SH-SY5Y (cell line): Measurements from ENCODE around the gene CD9.
A peak's percentile ranks its signal among the peaks of the same experiment; 100 is the strongest.

Experiments
- GATA2 ChIP-seq: IDR thresholded peaks from 2 replicates; pipeline ENCODE4 v1.6.1; 2011; ENCODE audit warnings: mild to moderate bottlenecking, low read depth, low read length
- GATA3 ChIP-seq: IDR thresholded peaks from 2 replicates; pipeline ENCODE4 v1.6.1; 2011; ENCODE audit warnings: low read depth, mild to moderate bottlenecking, low read length, moderate library complexity

CD9 gene, protein sequence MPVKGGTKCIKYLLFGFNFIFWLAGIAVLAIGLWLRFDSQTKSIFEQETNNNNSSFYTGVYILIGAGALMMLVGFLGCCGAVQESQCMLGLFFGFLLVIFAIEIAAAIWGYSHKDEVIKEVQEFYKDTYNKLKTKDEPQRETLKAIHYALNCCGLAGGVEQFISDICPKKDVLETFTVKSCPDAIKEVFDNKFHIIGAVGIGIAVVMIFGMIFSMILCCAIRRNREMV

DNA sequence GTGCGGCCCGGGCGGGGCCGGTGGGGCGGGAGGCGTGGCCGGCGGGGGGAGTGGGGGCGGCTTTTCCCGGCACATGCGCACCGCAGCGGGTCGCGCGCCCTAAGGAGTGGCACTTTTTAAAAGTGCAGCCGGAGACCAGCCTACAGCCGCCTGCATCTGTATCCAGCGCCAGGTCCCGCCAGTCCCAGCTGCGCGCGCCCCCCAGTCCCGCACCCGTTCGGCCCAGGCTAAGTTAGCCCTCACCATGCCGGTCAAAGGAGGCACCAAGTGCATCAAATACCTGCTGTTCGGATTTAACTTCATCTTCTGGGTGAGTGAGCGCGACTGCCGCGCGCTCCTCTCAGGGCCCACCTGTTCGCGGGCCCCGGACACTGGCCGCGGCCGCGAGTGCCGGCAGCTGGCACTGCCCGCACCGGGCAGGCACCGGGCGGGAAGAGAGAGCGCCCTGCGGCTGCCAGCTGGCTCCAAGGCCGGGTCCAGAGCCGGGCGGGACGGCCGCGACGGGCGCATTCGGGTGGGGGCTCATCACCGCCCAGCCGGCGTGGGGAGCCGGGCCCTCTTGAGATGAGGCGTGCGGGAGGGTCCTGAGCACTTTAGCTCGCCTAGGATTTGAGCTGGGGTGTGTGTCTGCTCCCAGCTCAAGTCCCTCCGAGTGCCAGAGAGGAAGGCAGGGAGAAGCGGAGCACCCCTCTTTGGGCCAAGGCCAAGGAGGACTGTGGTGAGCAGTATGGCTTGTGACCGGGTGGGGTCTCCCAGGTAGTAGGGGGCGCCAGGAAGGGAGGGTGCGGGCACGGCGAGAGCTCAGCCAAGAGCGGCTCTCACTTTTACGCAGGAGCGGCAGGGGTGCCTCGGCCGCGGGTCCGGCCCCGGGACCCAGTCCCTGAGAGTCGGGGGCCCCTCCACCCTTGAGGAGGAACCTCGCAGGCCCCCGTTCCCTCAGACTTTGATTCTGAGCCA is at the start of gene CD9:
Gene CD9, plus strand, starts transcription at position 145 of the 957 bp plus-strand sequence. Its CDS starts 100 bp downstream, at position 245.
- TF ChIP-seq GATA3 (no peak), GATA2 (no peak)

DNA sequence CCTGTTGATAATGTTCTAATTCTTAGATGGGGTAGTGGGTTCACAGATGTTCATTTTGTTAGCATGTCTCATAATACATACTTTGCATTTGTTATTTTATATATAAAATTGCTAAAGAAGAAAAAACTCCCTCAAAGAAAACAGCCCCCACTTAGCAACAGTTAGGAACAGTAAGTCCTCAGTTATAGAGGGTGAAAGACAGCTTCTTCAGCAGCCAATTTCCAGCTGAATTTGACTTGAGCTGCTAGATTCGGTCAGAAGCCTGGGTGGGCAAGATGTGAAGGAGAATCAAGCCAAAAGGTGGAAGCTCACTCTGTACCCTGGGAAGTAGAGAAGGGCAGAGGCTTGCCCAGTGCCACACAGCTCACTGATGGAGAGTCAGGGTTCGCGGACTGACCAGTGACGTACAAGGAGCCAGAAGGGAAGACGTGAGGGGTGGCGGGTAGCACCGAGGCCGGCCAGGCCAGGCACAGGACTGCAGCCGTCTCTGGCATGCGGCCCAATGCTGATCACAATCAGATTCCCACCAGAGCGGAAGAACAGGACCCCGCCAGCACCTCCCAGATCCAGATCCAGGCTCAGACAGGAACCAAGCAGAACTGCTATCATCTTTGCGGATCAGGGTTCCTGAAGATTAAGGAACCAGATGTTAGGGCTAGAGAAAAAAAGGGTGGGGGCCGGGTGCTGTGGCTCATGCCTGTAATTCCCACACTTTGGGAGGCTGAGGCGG is 45.3 kb upstream of the CD9 start:
- peak; percentile 91 for TF ChIP-seq GATA3
- TF ChIP-seq GATA2 = peak; percentile 99

DNA sequence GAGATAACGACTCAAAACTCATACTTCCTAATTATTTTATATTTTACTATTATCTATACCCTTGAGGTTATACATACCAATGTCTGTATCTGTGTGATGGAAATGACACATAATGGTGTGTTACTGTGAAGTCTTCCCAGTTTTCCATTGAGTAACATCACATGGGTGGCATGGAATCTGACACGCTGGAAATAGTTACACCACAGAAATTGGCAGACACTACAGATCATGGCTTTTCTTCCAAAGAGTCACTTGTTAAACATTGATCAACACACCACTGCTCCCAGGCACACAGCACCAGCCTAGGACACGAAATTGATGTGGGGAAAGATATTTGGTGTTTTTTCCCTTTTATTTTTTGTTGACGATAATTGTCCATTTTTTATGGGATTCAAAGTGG is 42.7 kb upstream of the CD9 start:
- no peak for TF ChIP-seq GATA2
- no peak for TF ChIP-seq GATA3

DNA sequence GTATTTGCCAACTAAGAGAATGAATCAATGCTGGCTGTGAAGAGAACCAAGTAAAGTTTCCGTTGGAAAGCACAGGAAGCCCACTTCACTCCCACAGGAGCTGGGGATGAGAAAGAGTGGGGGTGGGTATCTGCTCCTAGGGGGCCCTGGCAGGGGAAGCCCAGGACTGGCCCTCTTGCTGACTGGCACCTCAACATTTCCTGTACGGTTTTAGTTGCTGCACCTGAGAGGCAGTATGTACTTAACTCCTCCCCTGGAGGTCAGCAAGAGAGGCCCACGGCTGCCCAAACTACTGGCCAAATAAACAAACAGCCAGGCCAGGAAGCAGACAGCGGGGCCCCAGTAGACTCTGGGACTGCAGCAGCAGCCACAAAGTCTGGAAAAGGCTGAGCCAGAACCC is 41.9 kb upstream of the CD9 start:
- TF ChIP-seq GATA2 = no peak
- no peak for TF ChIP-seq GATA3

DNA sequence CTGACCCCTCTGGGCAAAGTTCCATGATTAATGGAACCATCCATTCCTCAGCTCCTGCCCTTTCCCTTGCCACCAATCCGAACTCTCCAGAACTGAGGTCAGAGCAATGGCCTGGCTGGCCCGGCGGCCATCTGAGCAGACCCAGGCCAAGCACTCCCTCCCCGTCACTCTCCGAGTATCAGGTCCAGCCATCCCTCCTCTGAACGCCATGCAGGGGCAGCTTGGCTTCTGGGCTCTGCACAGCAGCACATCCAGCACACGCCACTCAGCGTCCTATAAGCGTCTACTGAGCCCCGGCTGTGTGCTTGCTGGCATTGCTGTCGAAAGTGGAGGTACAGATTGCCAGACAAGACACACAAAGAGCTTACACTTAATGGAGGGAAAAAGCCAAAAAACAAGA is 41.5 kb upstream of the CD9 start:
- TF ChIP-seq GATA3 (no peak), GATA2 (no peak; the same call in 1 of the 2 replicates)

DNA sequence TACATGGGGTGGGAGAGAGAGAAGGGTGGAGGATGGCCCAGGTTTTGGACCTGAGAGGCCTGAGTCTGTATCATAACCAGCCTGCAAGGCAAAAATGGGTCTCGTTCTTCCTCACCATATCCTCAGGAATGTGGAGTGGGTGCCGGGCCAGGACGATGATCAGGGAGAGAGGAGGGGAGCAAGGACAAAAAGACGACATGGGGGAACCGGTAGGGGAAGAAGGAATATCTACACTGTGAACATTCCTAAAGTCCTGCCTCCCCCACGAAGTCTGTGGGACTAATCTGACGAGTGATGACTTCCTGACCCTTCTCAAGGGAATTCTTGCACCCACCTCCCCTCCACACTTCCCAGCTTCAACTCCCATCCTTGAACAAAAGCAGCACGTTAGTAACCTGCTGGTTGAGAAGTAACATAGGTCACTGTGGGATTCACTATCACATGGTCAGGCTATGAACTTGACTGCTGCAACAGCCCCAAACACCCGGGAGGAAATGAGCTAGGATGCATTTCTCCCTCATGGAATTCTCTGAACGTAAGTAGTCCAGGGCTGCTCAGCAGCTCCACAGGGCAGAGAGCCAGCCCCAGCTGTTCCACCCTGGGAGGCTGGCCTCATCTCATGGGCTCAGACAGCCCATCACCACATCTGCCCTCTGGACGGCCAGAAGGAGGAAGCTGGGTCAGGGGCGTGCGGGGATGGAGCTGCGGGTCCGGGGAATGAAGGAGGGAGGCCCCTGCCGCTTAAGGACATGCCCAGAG is 38.9 kb upstream of the CD9 start:
- TF ChIP-seq GATA3 (no peak), GATA2 (no peak)

DNA sequence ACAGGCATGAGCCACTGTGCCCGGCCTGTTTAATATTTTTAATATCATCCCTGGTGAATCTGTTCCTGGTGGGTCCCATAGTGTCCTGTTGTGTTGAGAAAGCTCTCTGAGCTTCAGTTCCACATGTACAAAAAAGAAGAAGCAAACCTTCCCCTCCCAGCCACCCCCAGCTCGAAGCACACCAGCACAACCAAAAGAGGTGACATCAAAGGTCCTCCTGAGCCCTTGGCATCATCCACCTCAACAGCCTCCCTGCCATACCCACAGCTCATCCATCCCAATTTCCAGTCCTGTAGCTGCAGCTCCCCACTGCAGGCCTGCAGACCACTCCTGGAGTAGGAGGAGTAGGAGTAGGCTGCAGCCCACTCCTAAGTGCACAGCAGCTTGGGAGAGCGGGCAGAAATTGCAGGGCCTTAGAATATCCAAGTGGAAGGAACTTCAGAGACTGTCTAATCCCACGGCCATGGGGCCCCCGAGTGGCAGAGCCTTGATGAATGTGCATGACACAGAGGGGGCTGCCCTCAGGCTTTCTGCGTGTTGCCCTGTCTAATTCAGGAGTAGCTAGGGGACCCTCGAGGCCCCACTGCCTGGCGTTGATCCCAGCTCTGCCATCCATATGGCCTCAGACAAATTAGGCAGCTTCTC is 36.7 kb upstream of the CD9 start:
- no peak for TF ChIP-seq GATA3
- TF ChIP-seq GATA2 = no peak

DNA sequence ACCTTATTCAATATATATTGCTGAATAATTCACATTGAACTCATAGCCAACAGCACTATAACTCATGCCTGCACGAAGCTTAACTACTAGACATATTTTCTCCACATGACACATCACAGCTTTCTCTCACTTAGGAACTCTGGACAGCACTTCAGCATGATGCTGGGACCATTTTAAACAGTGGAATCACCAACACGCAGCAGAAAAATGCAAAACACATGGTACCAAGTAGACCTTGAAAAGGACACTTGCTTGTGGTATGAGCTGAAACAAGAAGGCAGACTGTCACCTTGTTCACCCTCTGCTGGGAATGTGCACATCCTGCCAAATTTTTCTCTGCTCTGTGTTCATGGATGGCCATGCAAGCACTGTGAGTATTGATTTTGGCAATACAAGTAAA is 34.8 kb upstream of the CD9 start:
- TF ChIP-seq GATA2 (no peak), GATA3 (no peak)

DNA sequence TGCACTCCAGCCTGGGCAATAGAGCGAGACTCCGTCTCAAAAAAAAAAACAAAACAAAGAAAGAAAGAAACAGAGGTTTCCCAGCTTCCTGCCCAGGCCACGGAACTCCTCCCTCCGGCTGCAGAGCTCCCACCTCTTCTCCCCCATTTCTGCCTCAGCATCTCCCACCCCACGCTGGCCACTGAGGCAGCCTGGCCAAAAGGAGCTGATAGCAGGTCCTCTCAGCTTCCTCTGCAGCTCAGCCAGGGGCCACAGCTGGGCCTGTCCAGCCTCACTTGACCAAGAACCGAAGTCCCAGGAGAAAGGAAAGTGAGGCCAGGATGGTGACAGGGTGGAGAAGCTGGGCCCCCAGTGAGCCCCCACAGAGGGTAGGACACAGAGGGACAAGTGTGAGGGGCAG is 33.4 kb upstream of the CD9 start:
- TF ChIP-seq GATA2 (no peak), GATA3 (no peak)

DNA sequence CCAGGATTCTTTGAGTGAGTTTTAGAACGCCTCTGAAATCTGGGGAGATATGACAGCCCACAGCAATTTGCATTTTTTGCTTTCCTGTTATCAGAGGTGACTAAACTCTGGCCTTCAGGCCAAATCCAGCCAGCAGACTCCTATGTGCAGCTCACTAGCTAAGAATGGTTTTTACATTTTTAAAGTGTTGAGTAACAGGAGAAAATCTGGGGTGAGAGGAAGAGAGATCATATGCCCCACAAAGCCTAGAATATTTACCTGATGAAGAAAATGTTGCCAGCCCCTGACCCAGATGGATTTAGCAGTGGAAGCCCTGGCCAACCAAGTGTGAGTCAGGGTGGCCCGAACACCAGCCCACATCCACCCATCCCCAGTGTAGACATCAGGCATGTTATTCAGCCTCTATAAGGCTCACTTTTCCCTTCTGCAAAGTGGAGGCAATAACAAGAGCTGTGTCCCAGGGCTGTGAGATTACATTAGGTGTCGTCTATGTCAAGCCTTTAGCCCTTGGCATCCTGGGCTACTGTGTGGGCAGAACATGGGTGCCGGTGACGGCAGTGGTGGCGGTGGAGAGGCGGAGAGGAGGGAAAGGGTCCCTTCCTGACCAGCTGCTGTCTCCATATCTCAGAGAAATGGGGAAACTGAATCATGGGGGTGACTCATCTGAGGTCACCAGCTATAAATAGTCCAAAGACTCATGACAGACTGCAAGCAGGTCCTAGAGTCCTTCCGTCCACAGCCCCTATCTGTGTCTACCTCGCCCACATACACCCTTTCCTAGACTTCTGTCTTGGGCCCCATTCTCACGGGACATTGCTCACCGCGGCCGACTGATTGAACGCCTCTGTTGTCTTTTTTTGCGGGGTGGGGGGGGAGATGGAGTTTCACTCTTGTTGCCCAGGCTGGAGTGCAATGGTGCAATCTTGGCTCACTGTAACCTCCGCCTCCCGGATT is 32.6 kb upstream of the CD9 start:
- TF ChIP-seq GATA3 = no peak
- TF ChIP-seq GATA2 = no peak

DNA sequence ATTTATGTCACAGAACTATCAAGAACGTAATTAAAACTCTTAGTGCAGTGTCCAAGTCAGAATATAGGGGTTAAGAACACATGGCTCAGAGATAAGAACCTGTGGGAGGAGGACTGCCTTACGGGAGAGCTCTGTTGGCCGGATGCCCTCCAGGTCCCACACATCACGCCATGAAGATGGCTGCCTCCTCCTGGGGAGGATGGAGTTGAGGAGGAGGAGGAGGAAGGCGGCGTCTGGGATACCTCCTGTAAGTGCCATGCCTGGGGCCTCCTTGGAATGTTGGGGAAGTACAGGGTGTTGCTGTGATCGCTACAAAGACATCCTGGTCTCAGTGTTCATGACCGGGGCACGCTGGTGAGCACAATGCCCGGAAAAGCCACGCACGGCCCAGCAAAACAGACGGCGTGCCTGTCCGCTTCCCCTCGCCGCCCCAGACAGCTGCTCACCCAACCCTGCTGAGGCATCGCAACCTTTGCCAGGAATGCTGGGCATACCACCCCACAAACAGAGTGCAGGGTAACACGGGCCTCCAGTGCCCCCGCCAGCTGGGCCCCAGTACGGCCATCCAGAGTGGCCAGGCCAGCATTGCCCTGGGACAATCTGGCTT is 28.7 kb upstream of the CD9 start:
- TF ChIP-seq GATA2 (no peak), GATA3 (no peak)

DNA sequence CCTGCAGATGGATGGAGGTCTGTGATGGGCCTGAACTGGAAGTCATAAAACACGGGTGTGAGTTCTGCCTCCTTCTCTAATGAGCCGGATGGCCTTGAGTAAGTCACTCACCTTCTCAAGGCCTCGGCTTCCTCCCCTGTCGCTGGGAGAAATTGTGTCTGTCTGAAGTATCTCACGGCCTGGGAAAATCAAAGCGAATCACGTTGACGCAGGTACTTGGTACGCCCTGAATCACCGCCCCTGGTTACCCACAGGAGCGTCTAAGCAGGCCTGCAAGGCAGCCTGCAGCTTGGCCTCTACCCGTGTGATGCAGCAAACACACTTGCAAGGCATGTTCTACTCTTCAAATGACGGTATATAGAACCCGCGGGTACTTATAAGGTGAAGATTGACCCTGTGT is 28.1 kb upstream of the CD9 start:
- TF ChIP-seq GATA2 (no peak), GATA3 (no peak)

DNA sequence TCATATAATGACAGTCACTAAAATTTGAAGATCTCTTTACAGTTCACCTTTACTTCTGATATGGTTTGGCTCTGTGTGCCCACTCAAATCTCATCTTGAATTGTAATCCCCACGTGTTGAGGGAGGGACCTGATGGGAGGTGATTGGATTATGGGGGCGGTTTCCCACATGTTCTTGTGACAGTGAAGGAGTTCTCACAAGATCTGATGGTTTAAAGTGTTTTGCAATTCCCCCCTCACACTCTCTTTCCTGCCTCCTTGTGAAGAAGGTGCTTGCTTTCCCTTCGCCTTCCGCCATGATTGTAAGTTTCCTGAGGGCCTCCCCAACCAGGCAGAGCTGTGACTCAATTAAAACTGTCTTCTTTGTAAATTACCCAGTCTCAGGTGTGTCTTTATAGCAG is 27.3 kb upstream of the CD9 start:
- no peak for TF ChIP-seq GATA3
- no peak for TF ChIP-seq GATA2
